Measurements from ENCODE around the gene TTC9C. TPM values are rescaled to one million over a fixed set of nuclear protein-coding genes. Genes with fewer than 3 reads are reported as not detected.

The TTC9C gene
- total and polyA plus RNA-seq, 2 of the 13 experiments (the other 11 are each of a cell fraction or from before 2014, with no cell fraction given) = 28.0 to 36.4 TPM

- TF ChIP-seq ZNF367 (CRISPR knock-in tag; IDR thresholded peaks at IDR 0.05; ENCODE audit: borderline replicate concordance) (peak; percentile 84; the same call in 1 of the 2 replicates), FOXA3 (CRISPR knock-in tag; IDR thresholded peaks at IDR 0.05) (peak; percentile 63), KLF15 (CRISPR knock-in tag; IDR thresholded peaks at IDR 0.05; ENCODE audit: borderline replicate concordance) (peak; percentile 74; the same call in 1 of the 2 replicates), ZBTB38 (CRISPR knock-in tag; IDR thresholded peaks at IDR 0.05) (peak; percentile 93), PPARG (CRISPR knock-in tag; conservative IDR thresholded peaks at IDR 0.05) (peak; percentile 66), MAX (IDR thresholded peaks at IDR 0.05) (peak; percentile 97), ZFP36L2 (CRISPR knock-in tag; IDR thresholded peaks at IDR 0.05) (0 out of 2 replicates have a peak, but pooled peaks have one; percentile 50), ZNF563 (CRISPR knock-in tag; IDR thresholded peaks at IDR 0.05) (peak; percentile 93; the same call in 1 of the 2 replicates), YEATS2 (CRISPR knock-in tag; IDR thresholded peaks at IDR 0.05; ENCODE audit: borderline replicate concordance) (peak; percentile 88), POLR2AphosphoS2 (IDR thresholded peaks at IDR 0.05; ENCODE audit: low read depth, low read length) (no peak), KDM2A (CRISPR knock-in tag; IDR thresholded peaks at IDR 0.05; ENCODE audit: borderline replicate concordance, low read depth) (peak; percentile 84), SETDB1 (CRISPR knock-in tag; IDR thresholded peaks at IDR 0.05; ENCODE audit: borderline replicate concordance) (no peak), AKAP8 (CRISPR knock-in tag; IDR thresholded peaks at IDR 0.05) (peak; percentile 51; the same call in 1 of the 2 replicates), ZNF282 (IDR thresholded peaks at IDR 0.05; ENCODE audit: partially characterized antibody) (no peak), SALL2 (CRISPR knock-in tag; IDR thresholded peaks at IDR 0.05) (peak; percentile 99), ZNF761 (CRISPR knock-in tag; conservative IDR thresholded peaks at IDR 0.05) (peak; percentile 95), GZF1 (CRISPR knock-in tag; IDR thresholded peaks at IDR 0.05) (no peak; the same call in 1 of the 2 replicates), ZBTB26 (CRISPR knock-in tag; IDR thresholded peaks at IDR 0.05; ENCODE audit: borderline replicate concordance) (peak; percentile 80), HDAC1 (CRISPR knock-in tag; IDR thresholded peaks at IDR 0.05) (peak; percentile 77), ZNF703 (CRISPR knock-in tag; IDR thresholded peaks at IDR 0.05; ENCODE audit: borderline replicate concordance) (no peak), ATF7-NPFF (CRISPR knock-in tag; IDR thresholded peaks at IDR 0.05; ENCODE audit: low read depth) (peak; percentile 95; the same call in 1 of the 2 replicates), ZBTB4 (CRISPR knock-in tag; IDR thresholded peaks at IDR 0.05; ENCODE audit: borderline replicate concordance) (peak; percentile 57; the same call in 1 of the 2 replicates), ZNF7 (CRISPR knock-in tag; IDR thresholded peaks at IDR 0.05) (no peak), CBX1 (IDR thresholded peaks at IDR 0.05; ENCODE audit: low read depth) (peak; percentile 75), ZNF605 (CRISPR knock-in tag; IDR thresholded peaks at IDR 0.05) (peak; percentile 72), LBX2 (CRISPR knock-in tag; IDR thresholded peaks at IDR 0.05; ENCODE audit: borderline replicate concordance) (peak; percentile 76; the same call in 1 of the 2 replicates)
These were observed 968 bp upstream of the TTC9C start, which contains the start of gene HNRNPUL2 (continued) for GRCh38 chr11:62727165-62727871.
